GOT3 (cell line): ENCODE data around the gene PNPLA6.

Source experiments
- DNase-seq: peaks from one replicate; lab custom pipeline; 2025; ENCODE audit warnings: mixed read lengths; lab: John Stamatoyannopoulos, UW

The PNPLA6 gene

DNA sequence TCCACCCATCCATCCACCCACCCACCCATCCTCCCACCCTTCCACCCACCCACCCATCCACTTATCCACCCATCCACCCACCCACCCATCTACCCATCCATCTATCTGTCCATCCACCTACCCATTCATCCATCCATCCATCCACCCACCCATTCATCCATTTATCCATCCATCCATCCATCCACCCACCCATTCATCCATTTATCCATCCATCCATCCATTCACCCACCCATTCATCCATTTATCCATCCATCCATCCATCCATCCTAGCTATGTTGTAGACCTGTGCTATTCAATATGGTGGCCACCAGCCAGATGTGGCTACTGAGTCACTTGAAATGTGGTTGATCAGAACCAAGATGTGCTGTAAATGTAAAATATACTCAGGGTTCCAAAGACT is 65.2 kb downstream of the PNPLA6 start:
- DNase-seq: no peak

DNA sequence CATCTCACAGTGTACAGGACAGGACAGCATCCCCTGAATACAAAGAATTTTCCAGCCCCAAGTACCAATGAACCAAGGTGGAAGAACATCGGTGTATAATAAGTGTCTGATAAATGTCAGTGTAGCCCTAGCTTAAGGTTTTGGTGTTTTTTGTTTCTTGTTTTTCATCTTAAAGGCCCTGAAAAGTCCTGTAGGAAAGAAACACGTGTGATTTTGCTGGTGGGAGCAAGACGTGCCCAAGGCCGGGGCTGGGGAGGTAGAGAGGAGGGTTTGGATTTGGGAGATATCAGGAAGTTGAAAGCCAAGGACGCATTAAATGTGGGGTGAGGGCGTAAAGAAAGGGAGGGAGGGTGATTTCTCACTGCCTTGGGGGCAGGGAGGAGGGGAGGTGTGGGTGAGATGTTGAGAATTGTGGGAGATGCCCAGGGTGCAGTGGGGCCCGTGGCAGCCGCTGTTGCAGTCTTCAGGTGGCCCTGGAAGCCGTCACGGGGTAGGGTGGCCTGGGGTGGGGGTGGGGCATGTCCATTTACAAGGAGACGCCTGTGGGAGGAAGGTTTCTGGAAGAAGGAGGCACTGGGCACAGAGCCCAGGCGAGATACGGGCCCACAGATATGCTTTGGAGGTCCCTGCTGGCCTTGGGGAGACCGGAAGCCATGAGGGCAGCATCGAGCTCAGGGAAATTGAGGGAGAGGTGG is 66.9 kb downstream of the PNPLA6 start:
- no peak for DNase-seq

DNA sequence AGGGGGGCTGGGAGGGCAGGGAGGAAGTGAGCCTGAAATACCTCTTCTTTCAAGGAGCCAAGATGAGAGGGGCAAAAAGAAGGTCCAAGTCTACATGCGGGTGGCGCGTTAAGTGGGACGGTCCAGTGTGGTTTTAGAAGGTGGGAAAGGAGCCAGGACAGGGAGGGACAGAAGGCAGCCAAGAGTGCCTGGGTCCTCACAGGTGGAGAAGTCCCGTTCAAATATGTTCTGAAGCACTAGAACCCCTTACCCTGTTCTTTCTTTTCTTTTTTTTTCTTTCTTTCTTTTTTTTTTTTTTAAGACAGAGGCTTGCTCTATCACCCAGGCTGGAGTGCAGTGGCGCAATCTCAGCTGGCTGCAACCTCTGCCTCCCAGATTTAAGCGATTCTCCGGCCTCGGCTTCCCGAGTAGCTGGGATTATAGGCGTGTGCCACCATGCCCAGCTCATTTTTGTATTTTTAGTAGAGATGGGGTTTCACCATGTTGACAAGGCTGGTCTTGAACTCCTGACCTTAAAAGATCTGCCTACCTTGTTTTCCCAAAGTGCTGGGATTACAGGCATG is 67.5 kb downstream of the PNPLA6 start:
- DNase-seq: no peak

DNA sequence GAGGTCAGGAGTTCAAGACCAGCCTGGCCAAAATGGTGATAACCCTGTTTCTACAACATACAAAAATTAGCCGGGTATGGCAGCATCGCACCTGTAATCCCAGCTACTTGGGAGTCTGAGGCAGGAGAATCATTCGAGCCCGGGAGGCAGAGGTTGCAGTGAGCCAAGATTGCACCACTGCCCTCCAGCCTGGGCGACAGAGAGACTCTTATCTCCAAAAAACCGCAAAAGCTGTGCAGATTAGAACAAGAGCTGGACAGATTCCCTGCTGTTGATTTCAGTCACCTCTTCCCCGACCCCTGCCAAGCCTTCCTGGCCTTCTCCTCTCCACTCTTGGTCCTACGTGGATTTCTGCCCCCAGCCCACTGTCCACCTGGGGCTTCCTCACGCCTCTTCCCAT is 68.4 kb downstream of the PNPLA6 start:
- no peak for DNase-seq

DNA sequence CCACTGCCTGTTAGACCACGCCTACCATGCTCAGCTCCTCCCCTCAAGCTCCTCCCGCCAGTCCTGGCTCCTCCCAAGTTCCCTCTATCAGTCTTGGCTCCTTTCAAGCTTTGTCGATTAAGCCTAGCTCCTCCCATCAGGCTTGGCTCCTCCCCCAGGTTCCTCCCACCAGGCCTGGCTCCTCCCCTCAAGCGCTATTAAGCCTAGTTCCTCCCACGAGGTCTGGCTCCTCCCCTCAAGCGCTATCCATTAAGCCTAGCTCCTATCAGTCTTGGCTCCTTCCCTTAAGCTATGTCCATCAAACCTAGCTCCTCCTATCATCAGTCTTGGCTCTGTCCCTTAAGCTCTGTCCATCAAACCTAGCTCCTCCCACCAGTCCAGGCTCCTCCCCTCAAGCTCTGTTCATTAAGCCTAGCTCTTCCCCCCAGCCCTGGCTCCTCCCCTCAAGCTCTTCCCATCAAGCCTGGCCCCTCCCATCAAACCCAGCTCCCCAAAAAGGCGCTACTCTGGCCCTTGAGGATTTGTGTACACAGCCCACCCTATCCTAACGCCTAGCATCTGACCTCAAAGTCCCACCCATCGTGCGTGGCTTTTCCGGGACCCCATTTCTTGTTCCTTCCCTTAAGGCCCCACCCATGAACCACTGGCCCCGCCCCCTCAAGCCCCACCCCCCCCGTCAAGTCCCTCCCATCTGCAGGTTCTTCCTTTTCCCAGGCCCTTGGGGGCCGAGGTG is 70.1 kb downstream of the PNPLA6 start:
- DNase-seq: no peak

DNA sequence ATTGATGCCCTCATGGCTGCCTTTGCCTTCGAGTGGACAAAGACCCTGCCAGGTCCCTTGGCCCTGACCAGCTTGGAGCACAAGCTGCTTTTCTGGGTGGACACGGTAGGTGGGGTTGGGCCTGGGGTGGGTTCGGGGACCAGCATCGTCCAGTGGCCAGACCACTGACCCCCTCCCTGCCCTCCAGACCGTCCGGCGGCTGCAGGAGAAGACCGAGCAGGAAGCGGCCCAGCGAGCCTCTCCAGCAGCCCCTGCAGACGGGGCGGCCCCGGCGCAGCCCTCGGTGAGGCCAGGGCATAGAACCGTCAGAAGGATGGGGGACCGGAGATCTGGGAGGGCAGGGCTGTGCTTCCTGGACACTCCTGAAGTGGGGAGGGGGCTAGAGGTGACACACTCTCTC is 70.8 kb downstream of the PNPLA6 start:
- no peak for DNase-seq

DNA sequence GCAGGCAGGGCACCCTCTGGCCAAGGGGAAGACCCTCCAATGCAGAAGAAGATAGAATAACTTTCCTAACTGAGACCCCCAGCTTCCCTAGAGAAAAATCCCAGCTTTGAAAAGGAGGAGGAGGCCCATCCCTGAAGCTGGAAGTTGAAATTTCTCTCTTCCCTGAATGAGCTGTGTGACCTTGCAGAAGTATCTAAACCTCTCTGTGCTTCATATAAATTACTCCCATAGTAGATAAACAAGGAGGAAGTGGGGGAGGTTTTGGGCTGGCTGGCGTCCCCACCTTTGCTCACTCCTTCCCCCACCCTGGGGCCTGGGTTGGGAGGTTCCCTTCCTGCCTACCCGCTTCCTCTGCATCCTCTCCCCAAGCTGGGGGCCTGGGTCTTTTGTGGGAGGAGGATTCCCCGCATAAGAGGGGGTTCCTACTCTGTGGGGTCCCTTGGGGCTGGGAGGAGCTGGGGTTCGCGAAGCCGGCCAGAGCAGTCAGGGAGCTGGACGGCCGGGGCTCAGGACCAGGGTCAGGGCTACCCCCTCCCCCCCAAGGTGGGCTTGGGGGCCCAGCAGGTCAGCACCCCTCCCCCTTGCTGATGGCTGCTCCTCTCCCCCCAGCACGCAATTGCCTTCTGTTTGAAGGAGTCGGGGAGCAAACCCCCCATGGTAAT is 71.8 kb downstream of the PNPLA6 start:
- no peak for DNase-seq

DNA sequence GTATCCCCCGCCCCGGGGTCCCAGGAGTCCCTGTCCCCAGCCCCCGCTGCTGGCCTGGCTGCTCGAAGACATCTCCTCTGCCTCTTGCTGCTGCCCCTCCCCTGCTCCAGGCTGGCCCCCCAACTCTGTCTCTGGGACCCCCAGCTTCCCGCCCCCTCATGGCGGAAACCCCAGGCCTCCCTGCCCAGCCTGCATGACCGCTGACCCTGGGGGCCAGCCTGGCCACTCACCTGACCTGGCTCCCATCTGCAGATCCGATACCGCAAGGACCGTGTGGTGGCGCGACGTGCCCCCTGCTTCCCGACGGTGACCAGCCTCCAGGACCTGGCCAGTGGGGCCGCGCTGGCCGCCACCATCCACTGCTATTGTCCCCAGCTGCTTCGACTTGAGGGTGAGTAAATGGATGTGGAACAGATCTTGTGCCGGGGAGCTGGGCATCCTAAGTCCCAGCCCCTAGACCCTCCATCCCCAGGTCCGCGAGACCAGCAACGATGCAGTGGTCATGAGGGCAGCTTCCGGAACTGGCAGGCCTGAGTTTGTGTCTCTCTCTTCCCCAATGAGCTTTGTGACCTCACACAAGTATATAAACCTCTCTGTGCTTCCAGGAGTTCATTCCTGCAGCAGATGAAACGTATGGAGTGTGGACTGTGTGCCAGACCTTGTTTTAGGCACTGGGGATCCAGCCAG is 72.5 kb downstream of the PNPLA6 start:
- no peak for DNase-seq

DNA sequence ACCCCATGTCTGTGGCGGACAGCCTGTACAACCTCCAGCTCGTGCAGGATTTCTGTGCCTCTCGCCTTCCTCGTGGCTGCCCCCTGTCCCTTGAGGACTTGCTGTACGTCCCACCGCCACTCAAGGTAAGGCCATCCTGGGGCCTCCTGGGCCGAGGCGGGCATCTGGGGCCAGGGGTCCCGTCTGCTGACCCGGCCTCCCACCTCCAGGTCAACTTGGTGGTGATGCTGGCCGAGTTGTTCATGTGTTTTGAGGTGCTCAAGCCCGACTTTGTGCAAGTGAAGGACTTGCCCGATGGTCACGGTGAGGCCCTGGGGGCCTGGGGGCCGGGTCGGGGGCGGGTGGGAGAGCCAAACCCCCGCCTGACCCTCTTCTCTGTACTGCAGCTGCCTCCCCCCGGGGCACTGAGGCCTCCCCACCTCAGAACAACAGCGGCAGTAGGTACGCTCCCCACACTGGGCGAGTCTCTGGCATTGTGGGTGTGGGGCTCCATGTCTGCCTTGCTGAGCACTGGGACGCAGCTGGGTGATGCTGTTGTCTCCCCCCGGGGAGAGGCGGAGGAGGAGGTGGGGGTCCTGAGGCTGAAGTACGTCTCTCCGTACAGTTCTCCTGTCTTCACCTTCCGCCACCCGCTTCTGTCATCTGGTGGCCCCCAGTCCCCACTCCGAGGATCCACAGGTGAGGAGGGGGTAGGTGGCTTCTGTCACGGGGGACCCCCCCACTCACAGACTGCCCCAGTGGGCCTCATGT is 75.1 kb downstream of the PNPLA6 start:
- no peak for DNase-seq
